Testis (tissue), 2 donors: ENCODE measurements around the gene CHML.

Experiments used
- POLR2A ChIP-seq: fragments of 450-650 bp; IDR thresholded peaks from one replicate; pipeline ENCODE4 v1.6.1; 2017; ENCODE audit warnings: antibody characterized with exemption, mild to moderate bottlenecking, moderate library complexity
- TF ChIP-seq, protein P1 (sequence below), 3 experiments: fragments of 450-650 bp in 2 of 3; fragments of 200-600 bp in 1 of 3; sonication (generic) in 1 of 3; IDR thresholded peaks; one replicate each; pipeline ENCODE4 v1.5.1; 2016 to 2019; ENCODE audit warnings: antibody characterized with exemption in 3 of 3, mild to moderate bottlenecking in 2 of 3, moderate library complexity in 1 of 3

DNA sequence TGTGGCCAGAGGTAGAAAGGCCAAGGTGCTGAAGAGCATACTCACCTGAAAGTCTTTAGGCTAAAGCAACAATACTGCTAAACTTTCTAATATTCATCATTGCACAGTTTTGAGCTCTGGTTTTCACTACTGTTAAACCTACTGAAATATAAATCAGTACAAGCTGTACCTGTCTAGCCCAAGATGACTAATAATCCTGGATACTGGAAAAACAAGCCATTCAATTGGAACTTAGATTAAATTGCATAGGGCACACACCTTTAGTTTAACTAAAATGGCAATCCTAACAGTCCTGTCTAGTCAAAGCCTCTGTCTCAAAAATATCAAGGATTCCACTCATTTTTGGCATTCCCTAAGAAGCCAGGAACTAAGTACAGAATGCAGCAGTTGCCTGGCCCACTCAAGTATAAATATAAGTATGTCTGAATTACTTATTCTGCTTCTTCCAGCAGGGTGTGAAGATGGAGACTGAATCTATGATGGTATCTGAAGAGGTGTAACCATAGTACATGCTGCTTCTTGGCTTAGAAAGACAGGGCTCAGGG is 3.1 kb downstream of the CHML start:
- no peak for TF ChIP-seq POLR2A
- TF ChIP-seq, protein P1, sequence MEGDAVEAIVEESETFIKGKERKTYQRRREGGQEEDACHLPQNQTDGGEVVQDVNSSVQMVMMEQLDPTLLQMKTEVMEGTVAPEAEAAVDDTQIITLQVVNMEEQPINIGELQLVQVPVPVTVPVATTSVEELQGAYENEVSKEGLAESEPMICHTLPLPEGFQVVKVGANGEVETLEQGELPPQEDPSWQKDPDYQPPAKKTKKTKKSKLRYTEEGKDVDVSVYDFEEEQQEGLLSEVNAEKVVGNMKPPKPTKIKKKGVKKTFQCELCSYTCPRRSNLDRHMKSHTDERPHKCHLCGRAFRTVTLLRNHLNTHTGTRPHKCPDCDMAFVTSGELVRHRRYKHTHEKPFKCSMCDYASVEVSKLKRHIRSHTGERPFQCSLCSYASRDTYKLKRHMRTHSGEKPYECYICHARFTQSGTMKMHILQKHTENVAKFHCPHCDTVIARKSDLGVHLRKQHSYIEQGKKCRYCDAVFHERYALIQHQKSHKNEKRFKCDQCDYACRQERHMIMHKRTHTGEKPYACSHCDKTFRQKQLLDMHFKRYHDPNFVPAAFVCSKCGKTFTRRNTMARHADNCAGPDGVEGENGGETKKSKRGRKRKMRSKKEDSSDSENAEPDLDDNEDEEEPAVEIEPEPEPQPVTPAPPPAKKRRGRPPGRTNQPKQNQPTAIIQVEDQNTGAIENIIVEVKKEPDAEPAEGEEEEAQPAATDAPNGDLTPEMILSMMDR (IDR thresholded peaks at IDR 0.05) = no peak
